Colonic mucosa (tissue), 4 donors: ENCODE data around the gene TPM2. TPM values are rescaled to one million over a fixed set of nuclear protein-coding genes. Genes with fewer than 3 reads are reported as not detected.
A peak's percentile ranks its signal among the peaks of the same experiment; 100 is the strongest.

Source experiments
- DNase-seq: peaks from one replicate; pipeline ENCODE4 v3.0.0-alpha.2; 2020
- H3K27ac ChIP-seq: fragments of 200-600 bp; one replicate; pipeline ENCODE4 v1.8.0; 2021
- H3K27me3 ChIP-seq: fragments of 200-600 bp; one replicate; pipeline ENCODE4 v1.8.0; 2021
- H3K36me3 ChIP-seq: fragments of 200-600 bp; one replicate; pipeline ENCODE4 v1.8.0; 2021
- H3K4me1 ChIP-seq: fragments of 200-600 bp; one replicate; pipeline ENCODE4 v1.8.0; 2021; ENCODE audit warnings: mild to moderate bottlenecking
- H3K4me3 ChIP-seq: fragments of 200-600 bp; one replicate; pipeline ENCODE4 v1.8.0; 2021
- H3K9ac ChIP-seq, 2 donors: one replicate each; pipeline ENCODE4 v1.7.0; 2013; ENCODE audit warnings: control low read depth in 2 of 2, low read depth in 2 of 2, low read length in 2 of 2
- H3K9me3 ChIP-seq: fragments of 200-600 bp; one replicate; pipeline ENCODE4 v1.8.0; 2021
- intact Hi-C: fragments of 100-400 bp; cut with DNase I; formaldehyde crosslinking; loops from one replicate; pipeline ENCODE4 v1.14.1; 2022
- total RNA-seq, 2 donors: library from RNA; stranded (reverse); fragmentation: NEBNext Ultra II Directional in 1 of 2; extraction: Animal tissue kit (Norgen Biotek cat#: 25700) in 1 of 2; gene quantifications; one replicate each; pipeline ENCODE4 v1.2.1, GENCODE V29; 2021
- TF ChIP-seq, protein P1 (sequence below): fragments of 200-600 bp; IDR thresholded peaks from one replicate; pipeline ENCODE4 v1.8.0; 2022; ENCODE audit warnings: antibody characterized with exemption, mild to moderate bottlenecking
- donor health status: healthy.
- donor health status: DM: no; HTN: no; CAD: no.
- donor health status: DM: no; HTN: no; CAD: no.

TPM2 gene
- total RNA-seq, 2 donors from 2014 or later: 29.8 to 321 TPM

DNA sequence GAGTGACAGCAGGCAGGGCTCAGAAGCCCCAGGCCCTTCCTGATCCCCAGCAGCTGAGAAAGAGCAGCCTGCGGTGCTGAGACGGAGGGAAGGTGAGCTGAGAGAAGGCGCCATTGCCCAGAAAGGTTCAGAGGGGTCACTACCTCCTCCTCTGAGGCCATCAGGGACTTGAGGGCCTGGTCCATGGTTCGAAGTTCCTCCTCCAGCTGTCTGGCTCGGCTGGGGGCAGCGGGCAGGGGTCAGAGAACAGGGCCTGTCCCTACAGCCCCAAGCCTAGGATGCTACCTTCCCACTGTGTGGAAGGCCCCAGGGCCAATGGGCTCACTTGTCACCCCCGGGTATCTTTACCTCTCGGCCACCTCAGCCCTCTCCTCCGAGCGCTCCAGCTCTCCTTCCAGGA is 4.8 kb downstream of the TPM2 start:
- H3K27me3 ChIP-seq: no peaks in the 10 kb centered on the region
- no peak for DNase-seq
- TF ChIP-seq, protein P1, sequence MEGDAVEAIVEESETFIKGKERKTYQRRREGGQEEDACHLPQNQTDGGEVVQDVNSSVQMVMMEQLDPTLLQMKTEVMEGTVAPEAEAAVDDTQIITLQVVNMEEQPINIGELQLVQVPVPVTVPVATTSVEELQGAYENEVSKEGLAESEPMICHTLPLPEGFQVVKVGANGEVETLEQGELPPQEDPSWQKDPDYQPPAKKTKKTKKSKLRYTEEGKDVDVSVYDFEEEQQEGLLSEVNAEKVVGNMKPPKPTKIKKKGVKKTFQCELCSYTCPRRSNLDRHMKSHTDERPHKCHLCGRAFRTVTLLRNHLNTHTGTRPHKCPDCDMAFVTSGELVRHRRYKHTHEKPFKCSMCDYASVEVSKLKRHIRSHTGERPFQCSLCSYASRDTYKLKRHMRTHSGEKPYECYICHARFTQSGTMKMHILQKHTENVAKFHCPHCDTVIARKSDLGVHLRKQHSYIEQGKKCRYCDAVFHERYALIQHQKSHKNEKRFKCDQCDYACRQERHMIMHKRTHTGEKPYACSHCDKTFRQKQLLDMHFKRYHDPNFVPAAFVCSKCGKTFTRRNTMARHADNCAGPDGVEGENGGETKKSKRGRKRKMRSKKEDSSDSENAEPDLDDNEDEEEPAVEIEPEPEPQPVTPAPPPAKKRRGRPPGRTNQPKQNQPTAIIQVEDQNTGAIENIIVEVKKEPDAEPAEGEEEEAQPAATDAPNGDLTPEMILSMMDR: no peak
- no peak overlapping the region for H3K9ac ChIP-seq
- H3K4me1 ChIP-seq: no peaks in the 10 kb centered on the region
- H3K4me3 ChIP-seq: no peak overlapping the region
- H3K27ac ChIP-seq: no peak overlapping the region
- H3K36me3 ChIP-seq: no peaks in the 10 kb centered on the region
- intact Hi-C loops: no loop called here
- no peaks in the 10 kb centered on the region for H3K9me3 ChIP-seq

DNA sequence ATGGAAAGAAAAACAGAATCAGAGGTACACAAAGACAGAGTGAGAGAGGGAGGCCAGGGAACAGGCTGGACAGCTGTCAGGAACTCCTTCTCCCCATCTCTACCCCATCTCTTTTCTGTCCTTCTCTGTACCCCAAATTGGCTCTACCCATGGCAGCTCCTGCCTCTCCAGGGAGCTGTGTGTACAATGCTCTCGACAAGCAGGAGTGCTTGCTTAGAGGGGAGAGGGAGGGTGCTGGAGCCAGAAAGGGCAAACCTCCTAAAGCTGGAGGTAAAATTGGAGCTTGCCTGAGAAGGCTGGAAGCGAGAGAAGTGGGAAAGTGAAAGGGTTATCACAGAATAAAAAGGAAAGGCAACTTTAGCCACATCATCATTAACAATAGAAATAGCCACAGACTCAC is 6.4 kb downstream of the TPM2 start:
- no peak overlapping the region for H3K27ac ChIP-seq
- H3K4me1 ChIP-seq: no peaks in the 10 kb centered on the region
- H3K4me3 ChIP-seq: no peak overlapping the region
- H3K9ac ChIP-seq: no peak overlapping the region
- H3K36me3 ChIP-seq: no peaks in the 10 kb centered on the region
- intact Hi-C loops: no loop called here
- TF ChIP-seq, protein P1: no peak
- DNase-seq: no peak
- H3K9me3 ChIP-seq: no peaks in the 10 kb centered on the region
- H3K27me3 ChIP-seq: no peaks in the 10 kb centered on the region

DNA sequence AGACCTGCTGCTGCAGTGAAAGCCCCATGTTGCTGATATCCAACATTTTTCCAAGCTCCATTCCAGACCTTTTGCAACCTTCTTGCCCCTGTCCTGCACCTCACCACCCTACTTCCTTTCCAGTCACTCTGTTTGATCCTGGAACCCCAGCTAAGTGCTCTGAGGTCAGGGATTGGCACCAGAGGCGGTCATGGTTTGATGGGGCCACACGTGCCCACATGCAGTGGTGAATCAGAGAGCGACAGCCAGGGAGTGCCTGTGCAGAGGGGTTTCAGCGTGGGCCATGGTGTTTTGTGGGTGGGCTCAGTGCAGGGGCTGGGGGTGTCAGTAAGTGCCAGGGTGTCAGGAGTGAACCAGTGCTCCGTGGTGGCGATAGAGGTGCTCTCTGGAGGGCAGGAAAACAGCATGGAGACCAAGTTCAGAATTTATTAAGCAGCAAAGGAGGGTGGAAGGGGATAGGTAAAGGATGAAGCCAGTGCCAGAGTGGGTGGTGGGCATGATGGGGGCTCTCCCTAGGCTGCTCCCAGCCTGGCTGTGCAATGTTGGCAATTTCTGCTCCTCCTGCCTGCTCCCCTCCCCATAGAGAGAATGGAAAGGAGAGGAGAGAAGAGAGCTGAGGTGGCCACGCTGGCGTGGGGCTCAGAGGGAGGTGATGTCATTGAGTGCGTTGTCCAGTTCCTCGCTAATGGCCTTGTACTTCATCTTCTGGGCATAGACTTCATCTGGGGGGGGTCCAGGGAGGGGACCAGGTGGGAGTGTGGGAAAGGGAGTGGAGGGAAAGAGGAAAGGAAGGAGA is 7.0 kb downstream of the TPM2 start:
- Histone ChIP-seq H3K9ac (peak overlapping the region in 1 of 2 donors; percentile 43), H3K4me1 (no peaks in the 10 kb centered on the region), H3K27ac (no peak overlapping the region), H3K27me3 (no peaks in the 10 kb centered on the region), H3K9me3 (no peaks in the 10 kb centered on the region), H3K4me3 (no peak overlapping the region), H3K36me3 (no peaks in the 10 kb centered on the region)
- no peak for DNase-seq
- TF ChIP-seq, protein P1: no peak
- intact Hi-C loops: no loop called here

DNA sequence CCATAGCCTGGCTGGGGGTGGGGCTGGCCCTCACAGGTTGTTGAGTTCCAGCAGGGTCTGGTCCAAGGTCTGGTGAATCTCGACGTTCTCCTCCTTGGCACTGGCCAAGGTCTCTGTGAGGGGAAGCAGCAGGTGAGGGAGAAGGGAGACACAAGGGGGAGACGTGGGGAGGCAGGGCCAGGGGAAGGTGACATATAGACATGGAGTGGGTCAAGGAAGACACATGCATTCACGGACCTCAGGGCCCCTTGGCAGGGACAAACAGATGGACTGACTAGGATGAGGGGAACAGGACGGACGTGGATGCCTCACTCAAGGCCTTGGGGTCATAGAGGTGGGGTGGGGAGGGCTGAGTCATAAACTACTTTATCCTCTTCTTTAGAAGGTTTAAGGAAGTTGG is 7.7 kb downstream of the TPM2 start:
- Histone ChIP-seq H3K27me3 (no peaks in the 10 kb centered on the region), H3K9me3 (no peaks in the 10 kb centered on the region), H3K4me3 (no peak overlapping the region), H3K27ac (no peak overlapping the region), H3K36me3 (no peaks in the 10 kb centered on the region), H3K4me1 (no peaks in the 10 kb centered on the region), H3K9ac (no peak overlapping the region)
- intact Hi-C loops: no loop called here
- TF ChIP-seq, protein P1: no peak
- no peak for DNase-seq

DNA sequence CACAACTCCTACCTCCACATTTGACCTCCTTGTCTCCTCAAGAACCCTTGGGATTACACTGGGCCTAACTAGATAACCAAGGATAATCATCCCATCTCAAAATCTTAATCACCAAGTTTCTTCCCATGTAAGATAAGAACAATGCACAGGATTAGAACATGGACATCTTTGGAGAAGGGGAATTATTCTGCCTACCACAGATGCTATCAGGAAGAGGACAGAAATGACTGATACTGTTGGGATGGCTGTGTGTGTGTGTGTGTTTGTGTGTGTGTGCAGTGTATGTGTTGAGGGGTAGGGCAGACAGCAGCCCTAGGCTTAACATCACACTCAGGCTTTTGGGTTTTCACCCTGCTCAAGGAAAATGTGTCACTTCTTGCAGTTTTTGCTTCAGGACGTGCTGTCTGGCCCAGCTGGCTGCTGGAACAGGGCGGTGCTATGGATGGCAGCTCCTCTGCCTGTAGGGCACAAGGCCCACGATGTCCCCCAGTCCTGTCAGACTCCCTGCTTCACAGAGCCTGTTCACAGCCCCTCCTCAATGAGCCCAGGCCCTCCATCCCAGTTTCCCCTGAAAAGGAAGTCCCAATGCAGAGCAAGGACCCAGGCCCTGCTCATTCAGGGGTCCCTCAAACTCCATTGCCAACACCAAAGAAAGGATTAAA is 8.3 kb downstream of the TPM2 start:
- H3K36me3 ChIP-seq: no peaks in the 10 kb centered on the region
- no peaks in the 10 kb centered on the region for H3K9me3 ChIP-seq
- no peak for DNase-seq
- no peaks in the 10 kb centered on the region for H3K27me3 ChIP-seq
- no peak overlapping the region for H3K9ac ChIP-seq
- no peak overlapping the region for H3K27ac ChIP-seq
- TF ChIP-seq, protein P1: no peak
- intact Hi-C loops: no loop called here
- no peaks in the 10 kb centered on the region for H3K4me1 ChIP-seq
- no peak overlapping the region for H3K4me3 ChIP-seq
